ENCODE results near the gene PDE6H.

The PDE6H gene

DNA sequence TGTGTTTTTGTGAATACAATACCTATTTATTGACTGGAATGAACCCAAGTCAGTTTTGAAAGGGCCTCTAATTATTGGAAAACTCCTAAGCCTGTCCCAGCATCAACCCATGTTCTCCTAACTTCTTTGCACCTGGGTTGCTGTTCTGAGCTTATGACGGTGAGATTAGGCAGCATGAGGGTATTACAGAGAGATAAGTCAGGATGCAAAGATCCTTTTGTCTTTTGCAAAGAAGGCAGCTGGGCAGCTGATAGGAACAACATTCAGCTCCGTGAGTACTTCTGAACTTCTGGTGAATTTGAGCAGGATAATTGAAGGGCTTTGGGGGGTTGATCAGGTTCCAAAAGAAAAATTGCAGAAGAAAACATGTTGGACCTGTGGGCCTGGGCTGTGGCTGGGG, at the start of gene PDE6H:
Gene PDE6H, plus strand, starts transcription at position 227 of the 400 bp plus-strand sequence. CDS start 4,971 bp downstream, outside the sequence.
- DNase-seq: no peak

DNA sequence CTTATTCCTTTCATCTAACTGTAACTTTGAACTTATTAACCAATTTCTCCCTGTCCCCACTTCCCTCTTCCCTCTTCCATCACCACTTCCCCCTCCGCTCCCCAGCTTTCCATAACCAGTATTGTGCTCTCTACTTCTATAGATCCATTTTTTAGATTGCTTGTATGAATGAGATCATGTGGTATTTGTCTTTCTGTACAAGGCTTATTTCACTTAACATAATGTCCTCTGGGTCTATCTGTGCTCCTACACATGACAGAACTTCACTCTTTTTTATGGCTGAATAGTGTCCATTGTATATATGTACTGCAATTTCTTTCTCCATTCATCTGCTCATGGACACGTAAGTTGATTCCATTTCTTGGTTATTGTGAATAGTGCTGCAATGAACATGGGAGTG, 48.9 kb upstream of the PDE6H start:
- DNase-seq: no peak

DNA sequence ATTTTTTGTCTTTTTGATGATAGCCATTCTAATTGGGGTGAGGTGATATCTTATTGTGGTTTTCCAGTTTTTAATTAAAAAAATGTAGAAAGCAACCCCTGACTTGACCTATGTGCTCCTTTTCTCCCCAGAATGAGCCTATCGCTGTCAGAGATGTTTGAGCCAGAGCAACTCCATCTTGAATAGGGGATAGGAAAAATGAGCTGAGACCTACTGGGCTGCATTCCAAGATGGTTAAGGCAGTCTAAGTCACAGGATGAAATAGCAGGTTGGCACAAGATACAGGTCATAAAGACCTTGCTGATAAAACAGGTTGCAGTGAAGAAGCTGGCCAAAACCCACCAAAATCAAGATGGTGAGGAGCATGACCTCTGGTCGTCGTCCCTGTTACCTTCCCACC, 48.3 kb upstream of the PDE6H start:
- DNase-seq: no peak

DNA sequence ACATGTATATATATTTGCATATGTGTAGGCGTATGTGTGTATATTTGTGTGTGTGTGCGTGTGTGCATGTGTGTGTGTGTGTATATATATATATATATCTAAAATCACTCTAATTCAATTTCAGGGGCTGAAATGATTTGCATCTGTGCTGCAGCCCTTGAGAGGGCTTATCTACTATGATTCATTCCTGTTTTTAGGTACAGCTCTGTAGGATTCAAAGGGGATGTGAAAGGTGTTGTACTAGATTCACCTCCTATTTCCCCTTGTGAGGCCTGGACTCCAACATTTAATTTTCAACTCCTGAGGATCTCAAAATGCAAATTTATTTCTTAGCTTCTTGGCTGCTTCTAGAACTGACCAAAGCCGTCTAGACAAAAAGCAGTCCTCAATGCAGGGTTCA, 45.6 kb upstream of the PDE6H start:
- DNase-seq: no peak

DNA sequence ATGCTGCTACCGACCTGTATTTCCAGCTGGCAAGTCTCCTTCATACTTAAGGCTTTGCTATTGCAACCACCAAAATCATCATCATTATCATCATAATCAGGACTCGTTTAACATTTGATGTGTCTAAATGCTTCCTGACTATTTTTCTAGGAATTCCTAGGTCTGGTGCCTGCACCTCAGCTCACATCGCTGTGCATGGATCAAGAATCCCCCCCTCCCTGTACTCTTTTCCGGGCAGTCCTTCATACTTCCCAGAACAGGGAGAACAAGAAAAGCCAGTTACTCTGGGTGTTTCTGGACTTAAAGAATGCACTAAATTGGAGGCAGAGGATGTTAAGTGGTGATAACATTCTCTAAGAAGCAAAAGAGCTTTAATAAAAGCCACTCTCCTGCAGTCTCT, 43.9 kb upstream of the PDE6H start:
- DNase-seq: peak; percentile 89

DNA sequence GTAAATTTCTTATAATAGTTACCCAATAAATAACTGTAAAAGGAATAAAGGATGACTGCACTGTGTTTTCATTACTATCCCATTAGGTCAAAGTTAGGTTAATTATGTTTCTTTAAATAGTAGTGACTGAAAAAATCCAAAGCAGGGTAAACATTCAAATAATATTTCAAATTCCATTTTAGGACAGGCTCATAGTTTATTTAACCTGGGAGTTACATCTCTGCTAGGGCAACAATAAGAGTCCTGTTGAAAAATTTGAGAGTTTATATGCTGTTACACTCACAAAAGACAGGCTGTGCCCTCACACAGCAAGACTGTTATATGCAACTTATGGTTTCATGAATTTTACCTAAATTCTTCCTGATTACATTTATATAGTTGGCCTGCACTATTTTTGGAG, 42.5 kb upstream of the PDE6H start:
- DNase-seq: no peak

DNA sequence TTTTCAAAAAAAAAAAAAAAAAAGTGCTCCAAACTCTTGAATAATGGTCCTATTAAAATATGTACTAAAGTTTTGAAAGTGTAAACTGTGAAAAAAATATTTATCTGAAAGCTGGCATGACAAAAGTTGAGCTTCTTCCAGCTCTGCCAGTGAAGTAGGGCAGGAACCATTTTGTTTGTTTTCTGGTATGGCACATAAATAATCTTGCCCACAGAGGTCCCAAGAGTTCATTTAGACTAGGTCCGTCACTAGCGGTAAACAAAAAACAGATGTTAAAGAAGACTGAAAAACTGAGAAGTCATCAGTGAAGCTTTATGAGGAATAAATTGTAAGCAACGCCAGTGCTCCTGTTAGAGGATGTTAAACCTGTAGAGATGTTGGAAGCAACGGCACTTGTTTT, 41.5 kb upstream of the PDE6H start:
- DNase-seq: peak; percentile 89

DNA sequence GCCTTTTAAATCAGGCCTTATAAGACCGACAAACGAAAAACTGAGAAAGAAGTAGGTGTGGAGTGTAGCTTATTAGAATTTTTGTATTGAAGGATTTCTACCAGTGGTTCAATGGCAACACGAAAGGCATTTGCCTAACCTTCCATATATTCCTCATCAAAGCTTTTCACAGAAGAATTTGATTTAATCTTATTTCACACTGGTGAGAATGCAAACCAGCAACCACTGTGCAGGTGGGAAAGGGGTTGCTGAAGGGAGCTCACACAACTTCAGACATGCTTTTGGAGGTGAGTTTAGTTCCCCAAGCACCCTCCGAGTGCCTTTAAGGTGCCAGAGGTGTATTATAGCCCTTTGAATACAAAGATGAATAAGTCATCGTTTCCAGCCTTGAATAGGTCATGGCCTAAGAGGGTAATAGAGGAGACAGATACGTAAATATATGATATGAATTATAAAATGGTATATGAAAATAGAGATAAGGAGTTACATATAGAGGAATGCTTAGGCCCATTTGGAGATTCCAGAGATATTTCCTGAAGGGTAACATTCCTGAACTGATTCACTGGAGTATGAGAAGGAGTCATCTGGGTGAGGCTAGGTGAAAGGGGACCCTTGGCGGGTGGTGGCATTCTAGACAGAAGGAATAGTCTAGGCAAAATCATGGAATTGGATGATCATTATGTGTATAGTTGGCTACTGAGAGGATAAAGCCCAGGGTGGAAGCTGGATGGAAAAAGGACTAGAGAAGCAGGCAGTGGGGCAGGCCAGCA, 40.9 kb upstream of the PDE6H start:
- no peak for DNase-seq

DNA sequence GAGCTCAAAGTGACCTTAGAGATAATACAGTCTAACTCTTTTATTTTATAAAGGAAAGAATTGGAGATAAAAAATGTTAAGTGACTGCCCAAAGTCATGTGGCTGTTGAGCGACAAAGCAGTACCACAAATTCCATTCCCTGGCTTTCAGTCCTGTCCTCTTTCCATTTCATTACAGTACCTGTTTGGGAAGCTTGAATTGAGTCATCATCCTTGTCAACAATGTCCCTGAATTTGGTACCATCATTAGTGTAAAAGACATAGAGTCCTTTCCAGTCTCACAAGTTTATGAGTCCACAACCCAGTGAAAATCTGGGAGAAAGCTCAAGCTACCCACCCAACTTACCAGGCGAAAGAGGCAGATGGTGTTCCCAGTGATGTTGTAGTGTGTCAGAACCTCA, 38.3 kb upstream of the PDE6H start:
- no peak for DNase-seq

DNA sequence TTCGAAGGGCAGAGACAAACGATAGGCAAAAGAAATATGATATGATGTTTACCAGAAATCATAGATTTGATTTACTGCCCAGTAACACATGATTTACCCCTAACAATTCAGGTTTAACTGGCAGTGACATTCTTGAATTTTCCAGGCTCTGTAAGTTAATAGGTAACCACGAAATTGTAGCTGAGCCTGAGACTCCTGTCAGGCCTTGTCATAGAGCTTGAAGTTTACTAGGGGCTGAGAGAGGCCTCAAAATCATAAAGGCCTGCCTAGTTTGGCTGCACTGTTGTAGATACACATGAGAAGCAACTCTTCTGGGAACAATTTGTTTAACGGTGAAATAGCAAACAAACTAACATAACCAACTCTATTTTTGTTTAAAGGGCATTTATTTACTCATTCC, 37.8 kb upstream of the PDE6H start:
- DNase-seq: no peak

DNA sequence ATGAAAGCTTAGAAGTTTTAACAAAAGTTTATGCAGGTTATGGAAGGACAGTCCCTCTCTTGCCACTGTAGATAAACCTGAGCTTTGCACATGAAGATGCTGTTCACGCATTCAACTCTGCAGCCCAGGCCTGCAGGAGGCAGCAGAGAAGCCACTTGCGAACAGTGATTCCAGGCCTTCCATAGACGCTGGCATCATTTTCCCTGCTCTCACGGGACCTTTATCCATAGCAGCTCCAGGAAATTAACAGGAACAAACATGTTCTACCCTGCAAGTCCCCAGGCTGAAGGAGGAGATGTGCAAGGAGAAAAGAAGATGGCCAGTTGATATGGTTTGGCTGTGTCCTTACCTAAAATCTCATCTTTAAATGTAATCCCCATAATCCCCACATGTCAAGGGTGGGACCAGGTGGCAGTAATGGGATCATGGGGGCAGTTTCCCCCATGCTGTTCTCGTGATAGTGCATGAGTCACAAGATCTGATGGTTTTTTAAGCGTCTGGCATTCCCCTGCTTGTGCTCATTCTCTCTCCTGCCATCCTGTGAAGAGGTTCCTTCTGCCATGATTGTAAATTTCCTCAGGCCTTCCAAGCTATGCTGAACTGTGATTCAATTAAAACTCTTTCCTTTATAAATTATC, 36.5 kb upstream of the PDE6H start:
- DNase-seq: no peak

DNA sequence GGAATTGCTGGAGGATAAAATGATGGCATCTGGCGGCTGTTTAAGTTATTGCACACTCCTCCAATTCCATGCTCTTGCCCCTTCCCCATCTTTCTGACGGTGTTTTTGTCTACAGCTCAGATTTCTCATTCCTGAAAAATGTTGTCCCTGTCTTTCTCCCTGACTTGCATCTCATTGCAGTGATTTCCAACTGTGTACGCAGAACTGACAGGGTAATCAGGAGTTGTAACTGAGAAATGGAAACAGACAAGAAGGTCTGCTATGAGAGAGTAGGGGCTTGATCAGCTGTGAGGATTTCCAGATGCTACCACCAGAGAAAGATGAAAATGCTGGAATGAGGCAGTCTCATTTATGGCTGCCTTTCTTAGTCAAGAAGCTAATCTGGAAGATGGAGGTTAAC, 35.8 kb upstream of the PDE6H start:
- DNase-seq: no peak

DNA sequence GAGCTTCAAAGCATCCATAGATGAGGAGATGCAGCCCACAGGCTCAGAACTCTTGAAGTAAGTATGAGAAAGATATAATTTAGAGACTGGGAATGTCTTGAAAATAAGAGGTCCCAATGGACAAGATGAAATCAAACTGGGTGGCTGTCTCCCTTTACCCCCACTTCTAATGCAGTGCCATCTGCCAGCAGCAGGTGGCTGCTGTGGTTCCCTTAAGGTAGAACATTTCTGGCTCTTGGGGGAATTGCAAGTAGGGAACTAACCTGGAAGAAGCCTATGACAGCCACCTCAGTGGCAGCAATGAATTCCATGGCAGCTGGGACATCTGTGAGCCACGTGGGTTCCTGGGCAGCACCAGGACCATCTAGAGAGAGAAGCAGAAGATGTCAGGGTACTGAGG, 35.2 kb upstream of the PDE6H start:
- no peak for DNase-seq

DNA sequence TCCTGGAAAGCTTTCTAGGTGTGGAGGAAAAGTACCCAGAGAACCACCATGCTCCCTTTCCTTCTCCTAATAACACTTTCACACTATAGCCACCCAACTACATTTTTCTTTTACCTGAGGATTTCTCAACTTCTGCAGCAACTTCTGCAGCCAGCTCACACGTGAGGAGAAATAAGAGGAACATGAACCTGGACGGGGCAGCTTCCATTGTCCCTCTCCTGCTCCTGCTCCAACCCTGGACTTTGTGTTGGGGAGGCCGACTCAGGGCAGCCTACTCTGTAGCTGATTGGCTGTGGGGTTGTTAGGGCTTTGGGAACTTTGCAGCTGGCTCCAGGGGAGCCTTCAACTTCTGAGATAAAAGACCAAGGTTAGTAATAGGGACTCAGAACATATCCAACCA, 34.5 kb upstream of the PDE6H start, which contains the start of gene ERP27:
Gene ERP27, minus strand, starts transcription at position 237 of the 400 bp plus-strand sequence. Its CDS starts 29 bp downstream, at position 208.
- DNase-seq: no peak

DNA sequence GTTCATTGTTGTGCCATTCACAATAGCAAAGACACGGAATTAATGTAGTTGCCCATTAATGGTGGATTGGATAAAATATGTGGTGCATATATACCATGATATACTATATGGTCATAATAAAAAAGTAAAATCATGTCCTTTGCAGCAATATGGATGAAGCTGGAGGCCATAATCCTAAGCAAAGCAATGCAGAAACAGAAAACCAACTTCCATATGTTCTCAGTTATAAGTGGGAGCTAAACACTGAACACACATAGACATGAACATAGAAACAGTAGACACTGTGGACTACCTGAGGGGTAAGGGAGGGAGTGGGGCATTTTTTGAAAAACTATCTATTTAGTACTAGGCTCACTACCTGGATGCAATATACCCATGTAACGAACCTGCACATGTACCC, 31.5 kb upstream of the PDE6H start:
- no peak for DNase-seq

DNA sequence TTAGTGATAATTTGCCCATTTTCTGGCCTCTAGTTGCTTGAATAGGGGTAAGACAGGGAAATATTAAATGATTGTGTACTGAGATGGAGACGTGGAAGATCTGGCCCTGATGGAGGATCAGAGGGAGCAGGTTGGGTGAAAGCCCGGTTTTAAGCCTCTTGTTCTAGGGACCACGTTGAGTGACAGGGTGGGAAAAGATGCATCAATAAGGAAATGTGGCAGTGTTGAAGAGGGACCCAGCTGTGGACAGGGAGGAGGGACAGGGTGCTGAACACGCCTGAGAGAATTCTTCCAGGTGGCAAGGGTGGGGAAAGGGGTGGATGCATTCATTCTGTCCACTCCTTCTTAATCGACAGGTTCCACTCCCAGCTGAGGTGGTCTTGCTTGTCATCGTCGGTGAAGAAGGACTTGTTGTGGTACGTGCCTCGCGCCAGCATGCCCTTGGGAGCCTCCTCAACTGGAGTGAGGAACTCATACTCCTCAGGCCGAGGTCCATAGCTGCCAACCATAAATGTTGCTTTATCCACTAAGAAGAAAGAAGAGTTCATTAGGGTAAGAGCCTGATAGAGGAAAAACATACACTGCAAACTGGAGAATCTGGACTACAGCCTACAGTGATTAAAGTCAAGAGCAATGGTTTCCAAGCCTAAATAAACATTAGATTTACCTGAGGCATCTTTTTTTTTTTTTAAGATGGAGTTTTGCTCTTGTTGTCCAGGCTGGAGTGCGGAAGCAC, 30.5 kb upstream of the PDE6H start:
- DNase-seq: peak; percentile 27

DNA sequence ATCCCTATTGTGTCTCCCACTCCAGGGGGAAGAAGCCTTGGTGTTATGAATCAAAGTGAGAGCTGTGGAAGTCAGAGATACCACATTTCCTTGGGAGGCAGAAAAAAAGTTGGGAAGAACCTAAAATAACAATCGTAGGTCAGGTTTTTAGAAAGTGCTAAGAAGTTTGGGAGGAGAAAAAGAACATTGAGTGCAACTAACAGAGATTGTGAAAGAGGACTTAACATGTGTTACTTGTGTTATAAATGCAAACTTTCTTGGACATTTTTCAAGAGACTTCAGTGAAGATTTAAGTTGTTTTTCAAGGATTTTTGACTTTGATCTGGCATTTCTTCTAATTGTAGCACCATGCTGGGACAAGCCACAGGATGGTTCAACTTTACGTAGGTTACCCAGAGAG, 26.7 kb upstream of the PDE6H start:
- DNase-seq: no peak

DNA sequence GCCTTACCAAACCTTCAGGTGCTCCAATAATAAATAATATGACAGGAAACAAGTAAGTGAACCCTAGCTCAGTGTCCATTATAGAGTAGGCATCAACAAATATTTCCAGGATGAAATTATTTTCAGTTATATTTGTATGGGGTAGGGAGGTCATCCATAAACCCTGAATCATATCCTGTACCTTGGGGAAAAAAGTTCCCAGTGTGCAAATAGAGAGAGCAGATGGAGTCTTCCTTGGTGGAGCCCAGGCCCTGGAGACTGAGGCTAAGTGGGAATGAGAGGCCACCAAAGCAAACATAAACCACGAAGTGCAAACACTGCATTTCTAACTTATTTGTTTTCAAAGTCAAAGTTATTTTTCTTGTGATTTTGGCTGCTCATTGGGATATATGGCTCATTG, 26.0 kb upstream of the PDE6H start:
- no peak for DNase-seq

DNA sequence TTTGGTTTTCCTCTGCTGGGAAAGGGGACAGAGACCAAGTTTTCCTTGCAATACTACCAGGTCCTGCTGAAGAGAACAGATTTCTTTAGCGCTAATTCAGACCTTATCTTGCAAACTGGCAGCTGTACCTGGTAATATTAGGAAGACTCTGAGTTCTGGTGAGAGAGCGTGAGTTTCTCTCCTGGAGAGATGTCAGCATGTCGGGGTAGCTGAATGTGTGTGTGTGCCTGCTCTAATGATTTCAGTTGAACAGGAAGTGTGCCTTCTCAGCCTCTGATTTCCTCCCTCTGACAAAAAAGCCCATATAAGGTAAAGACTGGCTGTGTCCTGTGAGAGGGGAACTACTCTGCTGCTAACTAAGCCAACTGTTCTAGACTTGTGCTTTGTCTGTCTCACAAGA, 24.2 kb upstream of the PDE6H start:
- DNase-seq: peak; percentile 11

DNA sequence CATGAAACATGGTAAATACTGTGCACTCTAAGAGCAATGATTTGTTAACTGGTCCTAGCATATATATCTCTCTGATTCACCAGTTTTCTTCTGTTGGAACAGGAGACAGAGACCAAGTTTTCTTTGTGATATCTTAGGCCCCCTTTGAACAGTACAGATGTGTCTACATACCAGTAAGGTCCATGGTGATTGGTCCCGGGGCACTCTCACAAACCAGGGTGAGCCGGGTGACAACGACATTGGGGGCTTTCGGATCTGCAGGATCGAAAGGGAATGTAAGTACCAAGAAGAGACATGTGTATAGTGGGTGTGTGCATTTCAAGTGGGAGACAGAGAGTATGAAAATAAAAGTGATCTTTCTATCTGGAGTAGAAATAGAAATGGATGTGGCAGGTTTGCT, 23.2 kb upstream of the PDE6H start:
- no peak for DNase-seq

DNA sequence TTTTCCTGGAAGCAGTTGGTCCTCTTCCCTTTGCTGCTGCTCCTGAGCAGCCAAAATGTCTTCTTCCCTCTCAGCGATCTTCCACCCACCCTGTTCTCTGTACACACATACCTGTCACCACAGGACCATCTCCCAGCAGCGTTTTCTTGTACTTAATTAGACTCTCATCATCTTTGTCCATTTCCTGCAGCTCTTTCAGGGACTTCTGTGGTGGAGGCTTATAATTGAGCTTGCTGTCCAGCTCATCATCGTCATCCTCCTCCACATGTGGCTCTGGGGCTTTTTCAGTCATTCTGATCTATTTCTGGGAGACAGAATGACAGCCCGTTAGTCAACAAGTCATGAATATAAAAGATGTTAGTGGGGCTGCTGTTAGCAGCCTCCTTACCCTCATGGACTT, 22.4 kb upstream of the PDE6H start:
- DNase-seq: no peak

DNA sequence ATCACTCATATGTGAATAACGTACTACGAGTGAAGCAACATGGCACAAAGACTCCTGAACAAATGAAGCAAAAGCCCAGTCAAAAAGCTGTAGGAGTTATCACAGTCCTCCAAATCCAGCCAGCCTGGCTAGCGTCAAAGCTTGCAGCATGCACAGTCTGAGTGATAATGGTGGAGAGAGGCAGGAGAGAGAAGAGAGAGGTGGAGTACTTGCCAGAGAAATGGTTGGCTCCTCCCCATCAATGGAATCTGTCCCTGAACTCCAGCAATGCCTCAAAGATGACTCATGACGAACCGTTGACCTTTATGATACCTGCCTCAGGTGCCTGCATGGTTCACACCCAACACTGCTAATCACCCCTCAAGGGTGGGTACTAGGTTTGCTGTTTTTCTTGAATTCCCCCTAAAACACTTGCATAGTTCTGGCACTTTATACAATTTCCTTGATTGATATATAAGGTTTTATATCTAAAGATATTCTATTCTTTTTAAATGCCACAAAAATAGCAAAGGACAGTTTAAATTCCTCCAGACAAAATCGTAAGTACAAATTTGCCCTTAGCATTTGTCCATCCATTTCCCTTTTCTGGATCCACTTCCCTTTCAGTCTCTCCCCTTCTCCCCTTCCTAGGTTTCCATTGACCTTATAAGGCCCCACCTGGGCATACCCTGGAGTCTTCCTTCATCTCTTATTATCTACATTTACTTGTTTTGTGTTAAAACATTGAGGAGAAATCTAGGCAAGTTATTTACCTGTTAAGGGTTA, 21.7 kb upstream of the PDE6H start:
- no peak for DNase-seq

DNA sequence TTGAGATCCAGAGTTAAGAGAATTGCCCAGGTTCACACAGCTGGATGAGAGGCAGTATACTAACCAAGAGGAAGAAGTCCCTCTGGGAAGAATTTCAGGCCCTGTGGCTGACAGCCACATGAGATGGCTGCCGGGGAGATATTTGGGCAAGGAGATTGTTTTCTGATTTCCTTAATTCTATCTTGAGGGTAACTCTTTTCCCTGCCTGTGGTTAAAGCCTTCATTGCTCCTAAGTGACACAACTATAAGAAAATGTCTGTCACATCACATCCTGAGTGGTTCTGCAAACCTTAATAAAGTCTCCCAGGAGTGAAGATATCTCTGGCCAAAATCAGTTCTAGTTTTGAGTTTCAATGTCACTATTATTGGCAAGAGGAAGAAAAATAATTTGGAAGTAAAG, 21.0 kb upstream of the PDE6H start:
- DNase-seq: no peak
